GM19324 (cell line): Measurements from ENCODE around the gene USP47.
A peak's percentile ranks its signal among the peaks of the same experiment; 100 is the strongest.

ENCODE experiments used
- ATAC-seq: cut with Tn5 transposase; IDR thresholded peaks from one replicate; pipeline ENCODE4 v1.9.1; 2021; ENCODE audit warnings: mild to moderate bottlenecking, moderate library complexity; ENCODE audit not compliant: unreplicated experiment, low FRiP score

Gene USP47

GRCh38 chr11:11841723-11842420, at the start of gene USP47:
Gene USP47 (plus strand): TSS chr11:11841972. CDS start chr11:11842186, 214 bp downstream.
- ATAC-seq, result peak; percentile 86

- no peak for ATAC-seq
These were observed 48.7 kb upstream of the USP47 start for GRCh38 chr11:11793073-11793472.

GRCh38 chr11:11798586-11799438, 43.0 kb upstream of the USP47 start:
- ATAC-seq, result peak; percentile 54

GRCh38 chr11:11805228-11805627, 36.5 kb upstream of the USP47 start:
- no peak for ATAC-seq

GRCh38 chr11:11806074-11806473, 35.7 kb upstream of the USP47 start:
- no peak for ATAC-seq

GRCh38 chr11:11806586-11806985, 35.2 kb upstream of the USP47 start:
- no peak for ATAC-seq

GRCh38 chr11:11807811-11808782, 33.7 kb upstream of the USP47 start:
- no peak for ATAC-seq

GRCh38 chr11:11808992-11809615, 32.7 kb upstream of the USP47 start:
- ATAC-seq, result no peak

GRCh38 chr11:11810764-11811726, 30.7 kb upstream of the USP47 start:
- no peak for ATAC-seq

- no peak for ATAC-seq
These were observed 28.3 kb upstream of the USP47 start for GRCh38 chr11:11813288-11813962.

- ATAC-seq, result no peak
These were observed 26.9 kb upstream of the USP47 start for GRCh38 chr11:11814614-11815452.

GRCh38 chr11:11816511-11817314, 25.1 kb upstream of the USP47 start:
- no peak for ATAC-seq

GRCh38 chr11:11817957-11818356, 23.8 kb upstream of the USP47 start:
- no peak for ATAC-seq

GRCh38 chr11:11818529-11819121, 23.1 kb upstream of the USP47 start:
- no peak for ATAC-seq

GRCh38 chr11:11821899-11822298, 19.9 kb upstream of the USP47 start:
- ATAC-seq, result no peak

GRCh38 chr11:11822946-11823345, 18.8 kb upstream of the USP47 start:
- no peak for ATAC-seq
